Measurements from ENCODE around the gene CALCOCO1. TPM values are rescaled to one million over a fixed set of nuclear protein-coding genes. Genes with fewer than 3 reads are reported as not detected.

Gene CALCOCO1
- total and polyA plus RNA-seq, 2 of the 13 experiments (the other 11 are each of a cell fraction or from before 2014, with no cell fraction given) = 7.7 to 47.7 TPM

DNA sequence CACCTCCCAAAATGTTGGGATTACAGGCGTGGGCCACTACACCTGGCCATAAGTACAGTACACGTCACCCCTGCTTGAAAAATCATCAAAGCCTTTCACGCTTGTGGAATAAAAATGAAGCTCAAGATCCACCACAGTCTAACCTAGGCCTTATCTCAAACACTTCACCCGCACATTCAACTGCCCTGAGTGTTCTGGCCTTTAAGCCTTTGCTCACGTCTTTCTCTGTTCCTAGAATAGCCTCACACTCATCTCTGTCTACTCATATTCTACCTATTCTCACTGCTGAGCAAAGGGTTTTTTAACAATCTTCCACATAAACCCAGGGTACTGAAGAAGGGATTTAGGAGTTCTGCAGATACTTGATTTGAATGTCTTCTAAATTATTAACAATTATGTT is 9.9 kb downstream of the CALCOCO1 start:
- intact Hi-C loops (cut with micrococcal nuclease; ENCODE audit: unreplicated experiment) = no loop called here
- TF ChIP-seq BRCA1 (CRISPR knock-in tag; IDR thresholded peaks at IDR 0.05) (no peak), ZNF616 (CRISPR knock-in tag; IDR thresholded peaks at IDR 0.05; ENCODE audit: low read depth) (no peak), SMYD3 (CRISPR knock-in tag; IDR thresholded peaks at IDR 0.05) (no peak), CBX5 (CRISPR knock-in tag; IDR thresholded peaks at IDR 0.05; ENCODE audit: borderline replicate concordance) (no peak), ATF7 (IDR thresholded peaks at IDR 0.05) (no peak), ATF7 (CRISPR knock-in tag; IDR thresholded peaks at IDR 0.05) (no peak), ZNF598 (CRISPR knock-in tag; IDR thresholded peaks at IDR 0.05; ENCODE audit: borderline replicate concordance) (no peak), ZNF484 (CRISPR knock-in tag; IDR thresholded peaks at IDR 0.05; ENCODE audit: borderline replicate concordance, low read depth) (no peak), TSC22D2 (CRISPR knock-in tag; IDR thresholded peaks at IDR 0.05; ENCODE audit: borderline replicate concordance) (no peak), ZNF10 (CRISPR knock-in tag; IDR thresholded peaks at IDR 0.05; ENCODE audit: borderline replicate concordance, low read depth) (no peak), ZNF333 (CRISPR knock-in tag; IDR thresholded peaks at IDR 0.05; ENCODE audit: borderline replicate concordance) (no peak), ZNF350 (CRISPR knock-in tag; IDR thresholded peaks at IDR 0.05; ENCODE audit: borderline replicate concordance, low read depth) (no peak), ZNF251 (CRISPR knock-in tag; IDR thresholded peaks at IDR 0.05) (no peak), SIN3A (IDR thresholded peaks at IDR 0.05; ENCODE audit: borderline replicate concordance, low read depth, low read length) (no peak), ARNT2 (CRISPR knock-in tag; IDR thresholded peaks at IDR 0.05; ENCODE audit: low read depth) (no peak)
- TF ChIP-seq, protein P1, sequence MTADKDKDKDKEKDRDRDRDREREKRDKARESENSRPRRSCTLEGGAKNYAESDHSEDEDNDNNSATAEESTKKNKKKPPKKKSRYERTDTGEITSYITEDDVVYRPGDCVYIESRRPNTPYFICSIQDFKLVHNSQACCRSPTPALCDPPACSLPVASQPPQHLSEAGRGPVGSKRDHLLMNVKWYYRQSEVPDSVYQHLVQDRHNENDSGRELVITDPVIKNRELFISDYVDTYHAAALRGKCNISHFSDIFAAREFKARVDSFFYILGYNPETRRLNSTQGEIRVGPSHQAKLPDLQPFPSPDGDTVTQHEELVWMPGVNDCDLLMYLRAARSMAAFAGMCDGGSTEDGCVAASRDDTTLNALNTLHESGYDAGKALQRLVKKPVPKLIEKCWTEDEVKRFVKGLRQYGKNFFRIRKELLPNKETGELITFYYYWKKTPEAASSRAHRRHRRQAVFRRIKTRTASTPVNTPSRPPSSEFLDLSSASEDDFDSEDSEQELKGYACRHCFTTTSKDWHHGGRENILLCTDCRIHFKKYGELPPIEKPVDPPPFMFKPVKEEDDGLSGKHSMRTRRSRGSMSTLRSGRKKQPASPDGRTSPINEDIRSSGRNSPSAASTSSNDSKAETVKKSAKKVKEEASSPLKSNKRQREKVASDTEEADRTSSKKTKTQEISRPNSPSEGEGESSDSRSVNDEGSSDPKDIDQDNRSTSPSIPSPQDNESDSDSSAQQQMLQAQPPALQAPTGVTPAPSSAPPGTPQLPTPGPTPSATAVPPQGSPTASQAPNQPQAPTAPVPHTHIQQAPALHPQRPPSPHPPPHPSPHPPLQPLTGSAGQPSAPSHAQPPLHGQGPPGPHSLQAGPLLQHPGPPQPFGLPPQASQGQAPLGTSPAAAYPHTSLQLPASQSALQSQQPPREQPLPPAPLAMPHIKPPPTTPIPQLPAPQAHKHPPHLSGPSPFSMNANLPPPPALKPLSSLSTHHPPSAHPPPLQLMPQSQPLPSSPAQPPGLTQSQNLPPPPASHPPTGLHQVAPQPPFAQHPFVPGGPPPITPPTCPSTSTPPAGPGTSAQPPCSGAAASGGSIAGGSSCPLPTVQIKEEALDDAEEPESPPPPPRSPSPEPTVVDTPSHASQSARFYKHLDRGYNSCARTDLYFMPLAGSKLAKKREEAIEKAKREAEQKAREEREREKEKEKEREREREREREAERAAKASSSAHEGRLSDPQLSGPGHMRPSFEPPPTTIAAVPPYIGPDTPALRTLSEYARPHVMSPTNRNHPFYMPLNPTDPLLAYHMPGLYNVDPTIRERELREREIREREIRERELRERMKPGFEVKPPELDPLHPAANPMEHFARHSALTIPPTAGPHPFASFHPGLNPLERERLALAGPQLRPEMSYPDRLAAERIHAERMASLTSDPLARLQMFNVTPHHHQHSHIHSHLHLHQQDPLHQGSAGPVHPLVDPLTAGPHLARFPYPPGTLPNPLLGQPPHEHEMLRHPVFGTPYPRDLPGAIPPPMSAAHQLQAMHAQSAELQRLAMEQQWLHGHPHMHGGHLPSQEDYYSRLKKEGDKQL (CRISPR knock-in tag; IDR thresholded peaks at IDR 0.05; ENCODE audit: low read depth) = no peak
- TF ChIP-seq, protein P2, sequence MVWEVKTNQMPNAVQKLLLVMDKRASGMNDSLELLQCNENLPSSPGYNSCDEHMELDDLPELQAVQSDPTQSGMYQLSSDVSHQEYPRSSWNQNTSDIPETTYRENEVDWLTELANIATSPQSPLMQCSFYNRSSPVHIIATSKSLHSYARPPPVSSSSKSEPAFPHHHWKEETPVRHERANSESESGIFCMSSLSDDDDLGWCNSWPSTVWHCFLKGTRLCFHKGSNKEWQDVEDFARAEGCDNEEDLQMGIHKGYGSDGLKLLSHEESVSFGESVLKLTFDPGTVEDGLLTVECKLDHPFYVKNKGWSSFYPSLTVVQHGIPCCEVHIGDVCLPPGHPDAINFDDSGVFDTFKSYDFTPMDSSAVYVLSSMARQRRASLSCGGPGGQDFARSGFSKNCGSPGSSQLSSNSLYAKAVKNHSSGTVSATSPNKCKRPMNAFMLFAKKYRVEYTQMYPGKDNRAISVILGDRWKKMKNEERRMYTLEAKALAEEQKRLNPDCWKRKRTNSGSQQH (CRISPR knock-in tag; IDR thresholded peaks at IDR 0.05; ENCODE audit: low read depth) = no peak
- TF ChIP-seq, protein P3, sequence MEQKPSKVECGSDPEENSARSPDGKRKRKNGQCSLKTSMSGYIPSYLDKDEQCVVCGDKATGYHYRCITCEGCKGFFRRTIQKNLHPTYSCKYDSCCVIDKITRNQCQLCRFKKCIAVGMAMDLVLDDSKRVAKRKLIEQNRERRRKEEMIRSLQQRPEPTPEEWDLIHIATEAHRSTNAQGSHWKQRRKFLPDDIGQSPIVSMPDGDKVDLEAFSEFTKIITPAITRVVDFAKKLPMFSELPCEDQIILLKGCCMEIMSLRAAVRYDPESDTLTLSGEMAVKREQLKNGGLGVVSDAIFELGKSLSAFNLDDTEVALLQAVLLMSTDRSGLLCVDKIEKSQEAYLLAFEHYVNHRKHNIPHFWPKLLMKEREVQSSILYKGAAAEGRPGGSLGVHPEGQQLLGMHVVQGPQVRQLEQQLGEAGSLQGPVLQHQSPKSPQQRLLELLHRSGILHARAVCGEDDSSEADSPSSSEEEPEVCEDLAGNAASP (CRISPR knock-in tag; IDR thresholded peaks at IDR 0.05; ENCODE audit: borderline replicate concordance) = no peak
- Histone ChIP-seq H2AFZ (ENCODE audit: low read length) (no peak overlapping the region), H3K36me3 (replicated peaks in 1 of 2; ENCODE audit: control insufficient read depth in 1 of 2, insufficient read depth in 2 of 2, low read length in 2 of 2) (no peaks in the 10 kb centered on the region; a peak in 3 of 5 replicates), H4K20me1 (ENCODE audit: insufficient read depth, low read length) (no peaks in the 10 kb centered on the region), H3K79me2 (ENCODE audit: insufficient read depth, low read length) (no peaks in the 10 kb centered on the region), H3K4me1 (ENCODE audit: insufficient read depth, low read length) (no peaks in the 10 kb centered on the region), H3K4me3 (replicated peaks in 1 of 3; ENCODE audit: insufficient read depth in 1 of 3, low read depth in 2 of 3, low read length in 3 of 3) (no peak overlapping the region), H3K4me2 (ENCODE audit: low read depth, low read length) (no peak overlapping the region), H3K9ac (ENCODE audit: insufficient read depth, low read depth, low read length) (no peak overlapping the region), H3K27ac (ENCODE audit: extremely low read length, insufficient read depth, low read length) (no peak overlapping the region), H3K27me3 (ENCODE audit: control insufficient read depth in 1 of 2, insufficient read depth in 2 of 2, low read length in 2 of 2) (no peaks in the 10 kb centered on the region), H3K9me3 (ENCODE audit: low read length) (no peaks in the 10 kb centered on the region)
- in situ Hi-C loops (cut with HindIII; ENCODE audit: extremely low pct_ligation_motif_present, low pct_unique_long_range_greater_than_20kb) = no loop called here
- ChIA-PET CTCF (ENCODE audit: low intra/inter-chr PET ratio, low total read pairs) (no interaction called here), POLR2A (no interaction called here)
- DNase-seq (ENCODE audit: low spot score) = no peak
- ATAC-seq = no peak
- FAIRE-seq = no peak
- BruUV-seq (replicated peaks) = no TSS peak
- 95% methylated on average over 5 of the region's 5 CpGs for WGBS (ENCODE audit: low lambda C conversion rate)

All from HepG2 (cell line).